ENCODE measurements around the gene RNPEPL1. TPM values are rescaled to one million over a fixed set of nuclear protein-coding genes. Genes with fewer than 3 reads are reported as not detected.

The RNPEPL1 gene
- total RNA-seq, 4 donors from 2014 or later: 57.3 to 135 (median 70.2) TPM

DNA sequence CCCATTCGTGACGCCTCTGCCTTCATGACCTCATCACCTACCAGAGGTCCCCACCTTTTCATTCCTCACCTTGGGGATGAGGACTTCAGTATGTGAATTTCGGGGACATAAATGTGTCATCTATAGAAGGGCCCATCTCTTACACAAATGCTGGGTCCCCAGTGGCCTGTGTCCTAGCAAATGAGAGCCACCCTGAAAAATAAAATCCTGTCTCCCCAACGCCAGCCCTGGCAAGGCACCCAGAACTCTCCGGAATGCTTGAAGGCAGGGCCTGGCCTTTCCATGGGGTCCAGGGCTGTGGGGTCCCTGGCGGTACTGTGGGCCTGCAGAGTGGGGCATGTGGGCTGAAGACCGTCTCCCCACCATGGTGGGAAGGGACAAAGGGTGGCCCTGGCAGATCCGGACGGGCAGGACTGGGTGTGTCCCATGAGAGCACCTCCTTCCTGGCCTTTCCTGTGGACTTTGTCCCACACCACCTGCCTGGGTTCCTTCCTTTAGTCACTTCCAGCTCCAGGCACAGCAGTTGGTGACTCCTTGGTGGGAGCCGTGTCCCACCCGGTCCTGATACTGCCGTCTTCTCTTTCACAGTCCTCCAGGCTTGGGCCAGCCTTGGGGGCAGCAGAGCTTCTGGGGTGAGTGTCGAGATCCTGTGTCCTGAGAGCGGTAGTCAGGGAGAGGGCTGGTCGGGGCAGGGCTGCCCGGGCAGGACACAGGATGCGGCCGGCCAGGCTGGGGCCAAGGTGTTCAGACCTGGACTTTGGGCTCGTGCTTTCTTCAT, 36.8 kb downstream of the RNPEPL1 start:
- H3K9me3 ChIP-seq: no peaks in the 10 kb centered on the region
- 95% methylated on average over 13 of the region's 19 CpGs for WGBS
- no peaks in the 10 kb centered on the region for H3K27me3 ChIP-seq
- H3K27ac ChIP-seq (replicated peaks in 1 of 4): no peak overlapping the region
- DNase-seq (ENCODE audit: extremely low spot score): no peak
- TF ChIP-seq POLR2A (IDR thresholded peaks at IDR 0.05; ENCODE audit: low read depth) (no peak), POLR2AphosphoS5 (IDR thresholded peaks at IDR 0.05) (no peak), EP300 (IDR thresholded peaks at IDR 0.05) (no peak)
- TF ChIP-seq, protein P1, sequence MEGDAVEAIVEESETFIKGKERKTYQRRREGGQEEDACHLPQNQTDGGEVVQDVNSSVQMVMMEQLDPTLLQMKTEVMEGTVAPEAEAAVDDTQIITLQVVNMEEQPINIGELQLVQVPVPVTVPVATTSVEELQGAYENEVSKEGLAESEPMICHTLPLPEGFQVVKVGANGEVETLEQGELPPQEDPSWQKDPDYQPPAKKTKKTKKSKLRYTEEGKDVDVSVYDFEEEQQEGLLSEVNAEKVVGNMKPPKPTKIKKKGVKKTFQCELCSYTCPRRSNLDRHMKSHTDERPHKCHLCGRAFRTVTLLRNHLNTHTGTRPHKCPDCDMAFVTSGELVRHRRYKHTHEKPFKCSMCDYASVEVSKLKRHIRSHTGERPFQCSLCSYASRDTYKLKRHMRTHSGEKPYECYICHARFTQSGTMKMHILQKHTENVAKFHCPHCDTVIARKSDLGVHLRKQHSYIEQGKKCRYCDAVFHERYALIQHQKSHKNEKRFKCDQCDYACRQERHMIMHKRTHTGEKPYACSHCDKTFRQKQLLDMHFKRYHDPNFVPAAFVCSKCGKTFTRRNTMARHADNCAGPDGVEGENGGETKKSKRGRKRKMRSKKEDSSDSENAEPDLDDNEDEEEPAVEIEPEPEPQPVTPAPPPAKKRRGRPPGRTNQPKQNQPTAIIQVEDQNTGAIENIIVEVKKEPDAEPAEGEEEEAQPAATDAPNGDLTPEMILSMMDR (IDR thresholded peaks at IDR 0.05): no peak
- H3K36me3 ChIP-seq: peaks cover 0 to 15% (median 8%) of the 10 kb centered on the region in 4 donors
- H3K4me3 ChIP-seq: no peak overlapping the region
- intact Hi-C loops (cut with DNase I): no loop called here
- H3K4me1 ChIP-seq: peaks cover 0 to 8% (median 6%) of the 10 kb centered on the region in 4 donors

DNA sequence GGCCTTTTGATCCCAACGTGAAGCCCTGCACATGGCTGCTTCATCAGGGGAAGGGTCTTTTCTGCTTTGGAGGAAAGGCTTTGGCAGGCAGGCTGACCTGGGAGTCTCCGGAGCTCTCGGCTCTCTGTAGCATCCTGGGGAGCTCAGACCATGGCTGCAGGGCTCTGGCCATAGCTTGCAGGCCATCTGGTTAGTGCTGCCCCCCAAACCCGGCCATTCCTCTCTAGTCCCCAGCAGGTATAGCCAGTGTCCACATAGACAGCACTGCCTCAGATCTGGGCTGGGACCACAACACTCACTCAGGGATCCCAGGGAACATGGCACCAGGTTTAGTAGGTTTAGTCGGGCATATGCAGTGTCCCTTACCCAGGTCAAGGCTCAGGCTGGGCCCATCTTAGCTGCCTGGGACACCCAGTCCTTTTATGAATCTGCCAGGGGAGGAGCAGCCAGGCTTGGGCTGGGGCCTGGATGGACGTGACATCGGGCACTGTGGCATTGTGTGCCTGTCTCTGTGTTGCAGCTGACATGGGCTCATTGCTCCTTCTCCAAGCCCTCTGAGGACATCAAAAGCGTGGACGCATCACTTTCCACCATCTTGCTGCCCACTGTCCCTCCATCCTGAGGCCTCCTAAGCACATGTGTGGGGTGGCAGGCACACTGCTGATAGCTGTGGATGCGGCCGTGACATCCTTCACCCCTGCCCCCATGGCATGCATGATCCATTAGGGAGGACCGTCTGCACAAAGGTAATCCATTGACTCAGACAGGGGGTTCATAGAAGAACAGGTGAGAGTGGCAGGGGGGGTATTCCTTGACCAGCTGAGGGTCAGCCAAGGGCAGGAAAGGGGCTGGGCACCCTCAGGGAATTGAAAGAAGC, 37.8 kb downstream of the RNPEPL1 start:
- no peaks in the 10 kb centered on the region for H3K9me3 ChIP-seq
- TF ChIP-seq POLR2A (IDR thresholded peaks at IDR 0.05; ENCODE audit: low read depth) (no peak), POLR2AphosphoS5 (IDR thresholded peaks at IDR 0.05) (no peak), EP300 (IDR thresholded peaks at IDR 0.05) (no peak)
- TF ChIP-seq, protein P1 (IDR thresholded peaks at IDR 0.05): no peak
- intact Hi-C loops (cut with DNase I): no loop called here
- H3K4me3 ChIP-seq: no peak overlapping the region
- H3K27ac ChIP-seq (replicated peaks in 1 of 4): no peak overlapping the region
- WGBS: 98% methylated on average over 7 of the region's 12 CpGs
- no peak for DNase-seq (ENCODE audit: extremely low spot score)
- peaks cover 0 to 7% (median 3%) of the 10 kb centered on the region in 4 donors for H3K36me3 ChIP-seq
- peaks cover 0 to 8% (median 6%) of the 10 kb centered on the region in 4 donors for H3K4me1 ChIP-seq
- no peaks in the 10 kb centered on the region for H3K27me3 ChIP-seq

DNA sequence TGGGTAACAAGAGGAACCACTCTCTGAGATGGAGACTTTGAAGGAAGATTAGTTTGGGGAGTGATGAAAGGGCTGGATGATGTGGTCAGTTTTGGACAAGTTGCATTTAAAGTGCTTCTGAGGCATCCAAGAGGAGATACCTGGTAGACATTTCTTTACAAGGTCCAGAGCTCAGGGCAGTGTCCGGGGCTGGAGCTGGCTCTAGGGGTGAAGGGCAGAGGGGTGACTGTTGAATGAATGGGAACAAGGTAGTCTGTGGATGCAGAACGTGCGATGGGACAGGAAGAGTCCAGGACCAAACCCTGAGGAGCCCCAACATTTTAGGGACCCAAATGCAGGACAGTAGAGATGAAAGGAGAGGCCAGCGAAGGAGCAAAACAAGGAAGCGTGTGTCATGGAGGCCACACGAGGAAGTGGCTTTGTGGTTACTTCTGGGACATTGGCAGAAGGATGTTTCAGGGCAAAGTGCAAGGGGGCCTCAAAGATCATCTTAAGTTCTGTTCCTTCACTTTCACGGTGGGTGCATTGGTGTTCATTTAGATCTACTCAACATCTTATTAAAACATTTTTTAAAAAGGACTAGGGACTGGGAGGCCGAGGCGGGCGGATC, 43.4 kb downstream of the RNPEPL1 start:
- no peak for DNase-seq (ENCODE audit: extremely low spot score)
- Histone ChIP-seq H3K36me3 (no peaks in the 10 kb centered on the region), H3K9me3 (no peaks in the 10 kb centered on the region), H3K27me3 (no peaks in the 10 kb centered on the region), H3K4me1 (no peaks in the 10 kb centered on the region), H3K4me3 (no peak overlapping the region), H3K27ac (replicated peaks in 1 of 4) (no peak overlapping the region)
- whole genome bisulfite sequencing: 86% methylated on average over 10 of the region's 10 CpGs
- TF ChIP-seq EP300 (IDR thresholded peaks at IDR 0.05) (no peak), POLR2AphosphoS5 (IDR thresholded peaks at IDR 0.05) (no peak), POLR2A (IDR thresholded peaks at IDR 0.05; ENCODE audit: low read depth) (no peak)
- TF ChIP-seq, protein P1 (IDR thresholded peaks at IDR 0.05): no peak
- intact Hi-C loops (cut with DNase I): no loop called here

DNA sequence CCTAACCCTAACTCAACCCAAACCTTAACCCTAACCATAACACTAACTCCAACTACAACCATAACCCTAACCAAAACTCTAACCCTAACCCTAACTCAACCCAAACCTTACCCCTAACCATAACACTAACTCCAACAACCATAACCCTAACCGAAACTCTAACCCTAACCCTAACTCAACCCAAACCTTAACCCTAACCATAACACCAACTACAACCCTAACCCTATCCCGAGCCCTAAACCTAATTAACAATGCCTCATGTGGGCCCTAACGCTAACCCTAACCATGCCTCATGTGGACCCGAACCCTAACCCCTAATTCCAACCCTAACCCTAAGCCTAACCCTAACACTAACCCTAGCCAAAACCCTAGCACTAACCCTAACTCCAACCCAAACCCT, 45.5 kb downstream of the RNPEPL1 start:
- Histone ChIP-seq H3K27ac (replicated peaks in 1 of 4) (no peak overlapping the region), H3K36me3 (peaks cover 0 to 2% (median 0%) of the 10 kb centered on the region in 4 donors), H3K27me3 (no peaks in the 10 kb centered on the region), H3K9me3 (no peaks in the 10 kb centered on the region), H3K4me3 (no peak overlapping the region), H3K4me1 (no peaks in the 10 kb centered on the region)
- intact Hi-C loops (cut with DNase I): no loop called here
- 95% methylated on average over 4 of the region's 4 CpGs for WGBS
- TF ChIP-seq POLR2A (IDR thresholded peaks at IDR 0.05; ENCODE audit: low read depth): no peak
- TF ChIP-seq POLR2AphosphoS5 (IDR thresholded peaks at IDR 0.05): no peak
- no peak for TF ChIP-seq EP300 (IDR thresholded peaks at IDR 0.05)
- TF ChIP-seq, protein P1 (IDR thresholded peaks at IDR 0.05): no peak
- DNase-seq (ENCODE audit: extremely low spot score): no peak
